Spleen (tissue), 11 donors: ENCODE results near the gene ATP12A. TPM values are rescaled to one million over a fixed set of nuclear protein-coding genes. Genes with fewer than 3 reads are reported as not detected.
A peak's percentile ranks its signal among the peaks of the same experiment; 100 is the strongest.

Source experiments
- DNase-seq: peaks from one replicate; pipeline ENCODE4 v3.0.0-alpha.2; 2020
- H3K27ac ChIP-seq, 8 donors: fragments of 200-600 bp; sonication (generic) in 7 of 8; 1 replicate in 4 of 8; 2 replicates in 4 of 8; pipeline versions ENCODE4 v1.5.0 to v1.8.0; 2016 to 2021; ENCODE audit warnings: inconsistent platforms in 4 of 8, mild to moderate bottlenecking in 4 of 8, moderate library complexity in 1 of 8
- H3K27me3 ChIP-seq, 7 donors: fragments of 200-600 bp; sonication (generic) in 6 of 7; replicated peaks in 1 of 7; 1 replicate in 4 of 7; 2 replicates in 3 of 7; pipeline versions ENCODE4 v1.5.0 to v1.8.0; 2016 to 2021; ENCODE audit warnings: inconsistent platforms in 3 of 7, mild to moderate bottlenecking in 1 of 7
- H3K36me3 ChIP-seq, 6 donors: fragments of 200-600 bp; sonication (generic) in 5 of 6; 1 replicate in 4 of 6; 2 replicates in 2 of 6; pipeline versions ENCODE4 v1.5.0 to v1.8.0; 2016 to 2021; ENCODE audit warnings: inconsistent platforms in 2 of 6
- H3K4me1 ChIP-seq, 6 donors: fragments of 200-600 bp; sonication (generic) in 5 of 6; 1 replicate in 3 of 6; 2 replicates in 3 of 6; pipeline versions ENCODE4 v1.5.0 to v1.8.0; 2016 to 2021; ENCODE audit warnings: inconsistent platforms in 3 of 6
- H3K4me3 ChIP-seq, 8 donors: fragments of 200-600 bp; sonication (generic) in 7 of 8; 1 replicate in 4 of 8; 2 replicates in 4 of 8; pipeline versions ENCODE4 v1.5.0 to v1.8.0; 2016 to 2021; ENCODE audit warnings: inconsistent platforms in 4 of 8, mild to moderate bottlenecking in 4 of 8, moderate library complexity in 2 of 8
- H3K9me3 ChIP-seq, 8 donors: fragments of 200-600 bp; sonication (generic) in 7 of 8; 1 replicate in 4 of 8; 2 replicates in 4 of 8; pipeline versions ENCODE4 v1.5.0 to v1.8.0; 2016 to 2021; ENCODE audit warnings: inconsistent platforms in 4 of 8
- POLR2A ChIP-seq, 3 donors: fragments of 450-650 bp; IDR thresholded peaks; one replicate each; pipeline ENCODE4 v1.5.1; 2017; ENCODE audit warnings: antibody characterized with exemption in 3 of 3, mild to moderate bottlenecking in 1 of 3
- POLR2AphosphoS5 ChIP-seq, 3 donors: sonication (generic); formaldehyde crosslinking; IDR thresholded peaks; one replicate each; pipeline ENCODE4 v1.5.1; 2017; ENCODE audit warnings: antibody characterized with exemption in 3 of 3
- WGBS, 5 donors: extraction: QIAGEN DNeasy Blood & Tissue Kit in 3 of 5; methylation state at CpG; one replicate each; pipeline versions ENCODE4 v1.1.5 to v1.1.7; 2013 to 2018; 5-methylcytosine and 5-hydroxymethylcytosine counted together
- intact Hi-C: fragments of 100-400 bp; cut with DNase I; formaldehyde crosslinking; loops from one replicate; pipeline ENCODE4 v1.15.0; 2023; ENCODE audit warnings: low total_unique reads
- polyA plus RNA-seq, 3 donors: library from polyadenylated mRNA; stranded (reverse); fragments of 200-250 nt; gene quantifications; one replicate each; pipeline ENCODE4 v1.2.1, GENCODE V29; 2013
- total RNA-seq, 7 donors: library from RNA; depleted of rRNA in 3 of 7; stranded (reverse); fragments of >200 nt in 3 of 7; fragmentation: NEBNext Ultra II Directional in 4 of 7; extraction: Animal tissue kit (Norgen Biotek cat#: 25700) in 4 of 7; gene quantifications; one replicate each; pipeline versions ENCODE4 v1.1.0 to v1.2.1, GENCODE V29; 2016 to 2021
- TF ChIP-seq, protein P1 (sequence below), 11 experiments: fragments of 200-600 bp in 7 of 11; fragments of 450-650 bp in 4 of 11; sonication (generic) in 4 of 11; IDR thresholded peaks in 8 of 11; conservative IDR thresholded peaks in 3 of 11; 1 replicate in 7 of 11; 2 replicates in 4 of 11; pipeline versions ENCODE4 v1.4.0 to v1.8.0; 2016 to 2021; ENCODE audit warnings: antibody characterized with exemption in 11 of 11, inconsistent platforms in 4 of 11, mild to moderate bottlenecking in 1 of 11
- donor health status: healthy with polysubstance abuse.
- donor health status: DM: no; HTN: no; CAD: no; lungs with moderate emphysema.
- donor health status: DM: no; HTN: no; CAD: no.
- donor health status: Bipolar disorder and iron deficiency.
- donor health status: healthy.
- donor health status: DM: no; HTN: no; CAD: no.
- donor health status: DM: yes; HTN: yes; CAD: no.

Gene ATP12A
- total and polyA plus RNA-seq, 10 donors = not detected

DNA sequence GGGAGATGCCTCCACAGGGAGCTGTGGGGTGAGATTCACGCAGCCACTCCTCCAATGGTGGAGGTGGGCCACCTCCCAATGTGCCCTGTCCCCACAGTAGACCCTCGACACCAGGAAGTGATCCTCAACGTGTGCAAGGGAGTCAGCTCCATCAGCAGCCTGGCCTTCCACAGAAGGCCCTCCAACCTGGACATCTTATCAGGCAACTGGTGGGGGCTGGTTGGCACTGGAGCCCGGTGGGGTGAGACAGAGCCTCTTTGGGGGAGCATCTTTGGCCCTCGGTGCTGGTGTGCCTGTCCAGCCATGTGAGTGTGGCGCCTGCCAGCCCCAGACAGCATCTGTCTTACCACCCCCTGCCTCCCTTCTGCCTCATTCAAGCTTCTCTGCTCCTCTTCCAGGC lies 64.0 kb downstream of the ATP12A start:
- Histone ChIP-seq H3K36me3 (no peaks in the 10 kb centered on the region), H3K4me1 (peaks cover 3 to 33% (median 27%) of the 10 kb centered on the region in 6 donors), H3K4me3 (no peak overlapping the region), H3K9me3 (no peaks in the 10 kb centered on the region), H3K27me3 (peaks cover 0 to 64% (median 32%) of the 10 kb centered on the region in 7 donors), H3K27ac (no peak overlapping the region)
- intact Hi-C loops = no loop called here
- 50 to 88% (median 65%) methylated on average over 1 to 6 of the region's 6 CpGs for WGBS, 5 donors
- no peak for TF ChIP-seq POLR2A (IDR thresholded peaks at IDR 0.05)
- TF ChIP-seq, protein P1, sequence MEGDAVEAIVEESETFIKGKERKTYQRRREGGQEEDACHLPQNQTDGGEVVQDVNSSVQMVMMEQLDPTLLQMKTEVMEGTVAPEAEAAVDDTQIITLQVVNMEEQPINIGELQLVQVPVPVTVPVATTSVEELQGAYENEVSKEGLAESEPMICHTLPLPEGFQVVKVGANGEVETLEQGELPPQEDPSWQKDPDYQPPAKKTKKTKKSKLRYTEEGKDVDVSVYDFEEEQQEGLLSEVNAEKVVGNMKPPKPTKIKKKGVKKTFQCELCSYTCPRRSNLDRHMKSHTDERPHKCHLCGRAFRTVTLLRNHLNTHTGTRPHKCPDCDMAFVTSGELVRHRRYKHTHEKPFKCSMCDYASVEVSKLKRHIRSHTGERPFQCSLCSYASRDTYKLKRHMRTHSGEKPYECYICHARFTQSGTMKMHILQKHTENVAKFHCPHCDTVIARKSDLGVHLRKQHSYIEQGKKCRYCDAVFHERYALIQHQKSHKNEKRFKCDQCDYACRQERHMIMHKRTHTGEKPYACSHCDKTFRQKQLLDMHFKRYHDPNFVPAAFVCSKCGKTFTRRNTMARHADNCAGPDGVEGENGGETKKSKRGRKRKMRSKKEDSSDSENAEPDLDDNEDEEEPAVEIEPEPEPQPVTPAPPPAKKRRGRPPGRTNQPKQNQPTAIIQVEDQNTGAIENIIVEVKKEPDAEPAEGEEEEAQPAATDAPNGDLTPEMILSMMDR (IDR thresholded peaks at IDR 0.05 in 8 of 11, conservative IDR thresholded peaks at IDR 0.05 in 3 of 11) = no peak
- TF ChIP-seq POLR2AphosphoS5 (IDR thresholded peaks at IDR 0.05) = no peak
- no peak for DNase-seq

DNA sequence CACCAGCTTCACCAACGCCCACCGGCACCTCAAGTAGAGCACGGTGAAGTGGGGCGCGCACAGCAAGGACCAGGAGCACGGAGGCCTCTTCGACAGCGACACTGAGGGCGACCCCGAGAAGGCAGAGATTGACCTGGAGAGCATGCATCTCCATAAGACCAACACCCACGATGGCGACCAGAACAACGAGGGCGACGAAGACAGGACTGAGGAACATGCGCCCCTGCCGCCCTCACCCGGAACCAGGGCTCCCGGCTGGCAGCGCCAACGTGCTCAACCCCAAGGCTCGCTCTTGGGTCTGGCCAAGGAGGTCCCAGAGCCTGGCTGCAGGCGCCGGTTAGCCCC lies 65.3 kb downstream of the ATP12A start:
- no peak for DNase-seq
- intact Hi-C loops = no loop called here
- Histone ChIP-seq H3K36me3 (no peaks in the 10 kb centered on the region), H3K4me3 (no peak overlapping the region), H3K27ac (no peak overlapping the region), H3K27me3 (peaks cover 0 to 72% (median 32%) of the 10 kb centered on the region in 7 donors), H3K4me1 (peaks cover 3 to 33% (median 27%) of the 10 kb centered on the region in 6 donors), H3K9me3 (no peaks in the 10 kb centered on the region)
- TF ChIP-seq POLR2A (IDR thresholded peaks at IDR 0.05) (no peak), POLR2AphosphoS5 (IDR thresholded peaks at IDR 0.05) (no peak)
- TF ChIP-seq, protein P1 (IDR thresholded peaks at IDR 0.05 in 8 of 11, conservative IDR thresholded peaks at IDR 0.05 in 3 of 11) = no peak
- WGBS, 5 donors = 28 to 55% (median 41%) methylated on average over 5 to 24 of the region's 24 CpGs

DNA sequence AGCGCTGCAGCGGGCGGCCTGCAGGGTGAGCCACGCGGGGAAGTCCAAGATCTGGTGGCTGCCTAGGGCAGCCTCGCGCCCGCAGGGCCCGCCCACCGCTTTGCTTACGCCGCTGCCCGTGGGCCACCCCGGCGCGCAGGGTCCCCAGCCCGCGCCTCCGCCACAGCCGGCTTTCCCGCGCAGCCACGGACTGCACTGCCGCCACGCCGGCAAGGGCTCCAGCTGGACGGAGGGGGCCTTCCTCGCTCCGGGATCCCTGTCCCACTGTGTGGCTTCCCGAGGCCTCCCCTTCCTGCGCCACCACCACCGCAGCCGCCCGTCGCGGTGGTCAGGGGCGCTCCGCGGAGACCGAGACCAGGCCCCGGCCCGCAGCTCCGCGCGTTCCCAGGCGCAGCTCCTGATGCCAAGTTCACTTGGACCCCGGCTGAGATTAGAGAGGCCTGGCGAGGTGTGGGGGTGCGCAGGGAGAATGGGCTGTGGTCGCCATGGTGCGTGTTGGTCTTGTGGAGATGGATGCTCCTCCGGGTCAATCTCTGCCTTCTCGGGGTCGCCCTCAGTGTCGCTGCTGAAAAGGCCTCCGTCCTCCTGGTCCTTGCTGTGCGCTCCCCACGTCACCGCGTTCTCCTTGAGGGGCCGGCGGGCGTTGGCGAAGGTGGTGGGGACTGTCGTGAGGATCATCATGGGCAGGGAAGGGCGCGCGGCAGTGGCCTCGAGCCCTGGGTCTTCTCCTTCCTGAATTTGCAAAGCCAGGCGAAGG lies 65.8 kb downstream of the ATP12A start:
- H3K27ac ChIP-seq = no peak overlapping the region
- H3K36me3 ChIP-seq = no peaks in the 10 kb centered on the region
- no peaks in the 10 kb centered on the region for H3K9me3 ChIP-seq
- peaks cover 3 to 33% (median 27%) of the 10 kb centered on the region in 6 donors for H3K4me1 ChIP-seq
- 2 to 5% (median 4%) methylated on average over 30 to 70 of the region's 70 CpGs for WGBS, 5 donors
- TF ChIP-seq, protein P1 (IDR thresholded peaks at IDR 0.05 in 8 of 11, conservative IDR thresholded peaks at IDR 0.05 in 3 of 11) = no peak
- TF ChIP-seq POLR2AphosphoS5 (IDR thresholded peaks at IDR 0.05) (no peak), POLR2A (IDR thresholded peaks at IDR 0.05) (no peak)
- no peak for DNase-seq
- H3K4me3 ChIP-seq = peak overlapping the region in 6 of 8 donors; percentile 10 to 69 (median 34)
- peaks cover 0 to 75% (median 32%) of the 10 kb centered on the region in 7 donors for H3K27me3 ChIP-seq
- intact Hi-C loops = no loop called here

DNA sequence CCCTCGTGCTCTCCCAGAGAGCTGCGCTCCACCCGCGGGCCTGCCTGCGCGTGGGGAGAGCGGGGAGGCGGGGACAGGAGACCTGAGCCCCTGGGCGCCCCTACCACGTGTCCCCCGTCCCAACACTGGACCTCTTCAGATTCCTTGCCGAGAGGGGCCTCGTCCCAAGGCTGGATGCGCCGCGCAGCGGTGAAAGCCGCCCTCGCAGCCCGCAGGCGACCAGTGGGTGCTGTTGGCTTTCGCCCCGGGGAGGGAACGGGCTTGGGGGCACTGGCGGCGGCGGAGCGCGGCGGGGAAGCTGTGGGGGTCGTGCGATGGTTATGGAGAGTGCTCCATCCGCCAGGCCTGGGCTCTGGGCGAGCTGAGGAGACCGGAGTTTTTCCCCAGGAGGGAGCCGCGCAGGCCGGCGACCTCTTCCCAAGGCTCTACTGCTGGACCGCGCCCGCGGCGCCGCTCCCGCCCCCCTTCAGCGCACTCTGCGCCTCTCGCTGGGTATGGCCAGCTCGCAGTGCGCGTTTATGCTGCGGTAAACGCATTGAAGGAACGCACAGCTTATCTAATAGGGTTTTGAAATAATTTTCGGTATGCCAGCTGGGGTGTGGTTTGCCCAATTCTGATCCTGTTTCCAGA lies 66.5 kb downstream of the ATP12A start:
- H3K27ac ChIP-seq = no peak overlapping the region
- H3K27me3 ChIP-seq = peaks cover 0 to 78% (median 32%) of the 10 kb centered on the region in 7 donors
- peaks cover 3 to 33% (median 27%) of the 10 kb centered on the region in 6 donors for H3K4me1 ChIP-seq
- H3K36me3 ChIP-seq = no peaks in the 10 kb centered on the region
- 1 to 2% (median 1%) methylated on average over 21 to 56 of the region's 56 CpGs for WGBS, 5 donors
- no peaks in the 10 kb centered on the region for H3K9me3 ChIP-seq
- DNase-seq = no peak
- H3K4me3 ChIP-seq = peak overlapping the region in 7 of 8 donors; percentile 10 to 69 (median 38)
- intact Hi-C loops = no loop called here
- TF ChIP-seq POLR2AphosphoS5 (IDR thresholded peaks at IDR 0.05) = no peak
- TF ChIP-seq, protein P1 (IDR thresholded peaks at IDR 0.05 in 8 of 11, conservative IDR thresholded peaks at IDR 0.05 in 3 of 11) = peak in 1 of 11 experiments; percentile 9
